GM10248 (cell line): ENCODE measurements around the gene CC2D1A.
A peak's percentile ranks its signal among the peaks of the same experiment; 100 is the strongest.

Source experiments
- CTCF ChIA-PET: fragments of 300-600 bp; sonication (Branson Sonifier 250); formaldehyde crosslinking; extraction: SDS; loops from one replicate; lab custom pipeline; 2021; ENCODE audit warnings: antibody characterized with exemption; lab: Yijun Ruan, JAX
- POLR2A ChIA-PET: fragments of 350-650 bp; sonication (Branson Sonifier 250); formaldehyde crosslinking; extraction: SDS; loops from one replicate; lab custom pipeline; 2020; ENCODE audit warnings: antibody characterized with exemption; lab: Yijun Ruan, JAX
- DNase-seq: peaks from one replicate; pipeline ENCODE4 v3.0.0; 2012; ENCODE audit errors: extremely low spot score
- TF ChIP-seq, protein P1 (sequence below): IDR thresholded peaks from 2 replicates; pipeline ENCODE4 v1.5.1; 2012; ENCODE audit warnings: mild to moderate bottlenecking, low read depth; ENCODE audit errors: extremely low read depth, missing control alignments, control extremely low read depth

The CC2D1A gene

GRCh38 chr19:13881692-13882418, 24.1 kb upstream of the CC2D1A start:
- ChIA-PET CTCF (interaction anchor here (1.4 to 4.9 kb wide), 15 partner anchors 10 to 286 kb away, joined by 3 to 84 read pairs (median 8); partner anchors contain the start of genes CC2D1A, IL27RA and MISP3), POLR2A (interaction anchor here (0.6 kb wide), 1 partner anchor 244 kb away, joined by 3 read pairs; no protein-coding TSS in a partner anchor)
- TF ChIP-seq, protein P1, sequence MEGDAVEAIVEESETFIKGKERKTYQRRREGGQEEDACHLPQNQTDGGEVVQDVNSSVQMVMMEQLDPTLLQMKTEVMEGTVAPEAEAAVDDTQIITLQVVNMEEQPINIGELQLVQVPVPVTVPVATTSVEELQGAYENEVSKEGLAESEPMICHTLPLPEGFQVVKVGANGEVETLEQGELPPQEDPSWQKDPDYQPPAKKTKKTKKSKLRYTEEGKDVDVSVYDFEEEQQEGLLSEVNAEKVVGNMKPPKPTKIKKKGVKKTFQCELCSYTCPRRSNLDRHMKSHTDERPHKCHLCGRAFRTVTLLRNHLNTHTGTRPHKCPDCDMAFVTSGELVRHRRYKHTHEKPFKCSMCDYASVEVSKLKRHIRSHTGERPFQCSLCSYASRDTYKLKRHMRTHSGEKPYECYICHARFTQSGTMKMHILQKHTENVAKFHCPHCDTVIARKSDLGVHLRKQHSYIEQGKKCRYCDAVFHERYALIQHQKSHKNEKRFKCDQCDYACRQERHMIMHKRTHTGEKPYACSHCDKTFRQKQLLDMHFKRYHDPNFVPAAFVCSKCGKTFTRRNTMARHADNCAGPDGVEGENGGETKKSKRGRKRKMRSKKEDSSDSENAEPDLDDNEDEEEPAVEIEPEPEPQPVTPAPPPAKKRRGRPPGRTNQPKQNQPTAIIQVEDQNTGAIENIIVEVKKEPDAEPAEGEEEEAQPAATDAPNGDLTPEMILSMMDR = no peak
- DNase-seq = peak; percentile 56

GRCh38 chr19:13882419-13882795, 23.6 kb upstream of the CC2D1A start:
- CTCF ChIA-PET = interaction anchor here (1.4 to 4.9 kb wide), 9 partner anchors 16 to 255 kb away, joined by 3 to 84 read pairs (median 11); partner anchors contain the start of genes CC2D1A, IL27RA and MISP3
- TF ChIP-seq, protein P1 = no peak
- DNase-seq = no peak
- POLR2A ChIA-PET = interaction anchor here (0.6 kb wide), 1 partner anchor 244 kb away, joined by 3 read pairs; no protein-coding TSS in a partner anchor

DNA sequence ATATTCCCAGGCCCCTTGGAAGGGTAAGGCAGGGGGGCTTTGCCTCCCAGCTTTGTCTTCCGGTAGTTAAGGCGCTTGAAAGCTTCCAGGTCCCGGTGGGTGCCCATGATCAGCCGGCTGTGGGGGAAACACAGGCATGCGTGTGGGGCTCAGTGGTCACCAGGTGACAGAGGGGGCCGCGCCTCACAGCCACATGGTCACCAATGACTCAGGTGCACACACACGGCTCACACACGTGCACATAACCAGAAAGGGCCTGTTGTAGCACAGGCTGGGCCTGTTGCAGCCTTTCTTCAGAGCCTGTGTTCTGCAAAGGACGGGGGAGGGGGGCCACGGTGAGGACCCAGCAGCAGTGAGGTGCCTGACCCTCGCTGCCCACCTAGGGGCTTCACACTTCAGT, 23.2 kb upstream of the CC2D1A start:
- ChIA-PET CTCF (interaction anchor here (1.0 to 4.9 kb wide), 9 partner anchors 20 to 254 kb away, joined by 3 to 38 read pairs (median 8); partner anchors contain the start of genes CC2D1A, IL27RA and MISP3), POLR2A (no interaction called here)
- no peak for DNase-seq
- TF ChIP-seq, protein P1 = no peak

- TF ChIP-seq, protein P1 = no peak
- ChIA-PET CTCF (interaction anchor here (1.0 to 4.9 kb wide), 6 partner anchors 20 to 254 kb away, joined by 3 to 38 read pairs (median 6); partner anchors contain the start of gene MISP3), POLR2A (no interaction called here)
- no peak for DNase-seq
Measured at GRCh38 chr19:13883516-13884064, 22.4 kb upstream of the CC2D1A start.

GRCh38 chr19:13884726-13885591, 21.0 kb upstream of the CC2D1A start:
- TF ChIP-seq, protein P1 = no peak
- ChIA-PET CTCF (interaction anchor here (1.0 to 2.1 kb wide), 5 partner anchors 14 to 187 kb away, joined by 3 to 8 read pairs (median 5); partner anchors contain the start of genes IL27RA and MISP3), POLR2A (no interaction called here)
- no peak for DNase-seq

- TF ChIP-seq, protein P1 = no peak
- POLR2A ChIA-PET = no interaction called here
- no peak for DNase-seq
- CTCF ChIA-PET = interaction anchor here (1.0 to 2.1 kb wide), 7 partner anchors 28 to 250 kb away, joined by 3 to 6 read pairs (median 3); partner anchors contain the start of genes ASF1B, C19orf53 and IL27RA
Measured at GRCh38 chr19:13885826-13886365, 20.1 kb upstream of the CC2D1A start.
